Panc1 (cell line): ENCODE data around the gene IL1RAPL1. TPM values are rescaled to one million over a fixed set of nuclear protein-coding genes. Genes with fewer than 3 reads are reported as not detected.

Experiments used
- ATAC-seq: fragments of 200-7000 bp; cut with Tn5 transposase; 2 replicates; pipeline ENCODE4 v1.9.1; 2020; ENCODE audit warnings: mild to moderate bottlenecking, moderate library complexity
- BruUV-seq: library from RNA; stranded (reverse); fragments of 400-500 nt; replicated peaks from 2 replicates; lab custom pipeline; 2021; lab: Mats Ljungman, UMichigan
- CTCF ChIA-PET: fragments of 300-600 bp; sonication (Branson Sonifier 250); formaldehyde crosslinking; loops from one replicate; lab custom pipeline; 2022; ENCODE audit warnings: antibody characterized with exemption; lab: Charles Lee
- POLR2A ChIA-PET: fragments of 300-600 bp; sonication (Branson Sonifier 250); formaldehyde crosslinking; loops from one replicate; lab custom pipeline; 2022; ENCODE audit warnings: antibody characterized with exemption; lab: Charles Lee
- DNase-seq: peaks from one replicate; pipeline ENCODE4 v3.0.0-alpha.2; 2010; ENCODE audit warnings: low read depth, low spot score
- H3K27ac ChIP-seq: 2 replicates; pipeline ENCODE4 v1.5.1; 2011; ENCODE audit warnings: mild to moderate bottlenecking, low read length, inconsistent platforms
- H3K27me3 ChIP-seq: fragments of 200-500 bp; sonication (Bioruptor generic); 2 replicates; pipeline ENCODE4 v1.6.0; 2014; ENCODE audit warnings: low read length, inconsistent platforms; ENCODE audit not compliant: control insufficient read depth, insufficient read depth
- H3K36me3 ChIP-seq: fragments of 200-500 bp; sonication (Bioruptor generic); 2 replicates; pipeline ENCODE4 v1.5.1; 2014; ENCODE audit warnings: inconsistent platforms, mild to moderate bottlenecking, low read length, moderate library complexity; ENCODE audit not compliant: control insufficient read depth, insufficient read depth
- H3K4me1 ChIP-seq: 2 replicates; pipeline ENCODE4 v1.5.1; 2011; ENCODE audit warnings: inconsistent platforms, mild to moderate bottlenecking, low read length, moderate library complexity; ENCODE audit not compliant: control insufficient read depth, insufficient read depth
- H3K4me3 ChIP-seq, 2 experiments: 2 replicates each; pipeline ENCODE4 v1.5.1; 2011 to 2012; ENCODE audit warnings: low read depth in 2 of 2, low read length in 2 of 2, mild to moderate bottlenecking in 2 of 2, inconsistent platforms in 1 of 2, moderate library complexity in 1 of 2
- H3K9me3 ChIP-seq: fragments of 200-500 bp; sonication (Bioruptor generic); 2 replicates; pipeline ENCODE4 v1.5.1; 2014; ENCODE audit warnings: low read depth, mild to moderate bottlenecking, inconsistent platforms, low read length, moderate library complexity; ENCODE audit not compliant: control insufficient read depth, insufficient read depth
- POLR2AphosphoS5 ChIP-seq: IDR thresholded peaks from 2 replicates; pipeline ENCODE4 v1.6.1; 2012; ENCODE audit warnings: mild to moderate bottlenecking, low read depth, low read length, moderate library complexity
- SIN3A ChIP-seq: IDR thresholded peaks from 2 replicates; pipeline ENCODE4 v1.6.1; 2012; ENCODE audit warnings: low read depth, mild to moderate bottlenecking, low read length, moderate library complexity, borderline replicate concordance; ENCODE audit not compliant: insufficient read depth
- TCF7L2 ChIP-seq: IDR thresholded peaks from 2 replicates; pipeline ENCODE4 v1.6.1; 2011; ENCODE audit warnings: mild to moderate bottlenecking, low read depth, low read length, inconsistent platforms
- in situ Hi-C: cut with HindIII; loops from 2 replicates; pipeline ENCODE4 v1.10.0; 2016; ENCODE audit warnings: low sequenced_read_pairs, low pct_unique_long_range_greater_than_20kb
- intact Hi-C: fragments of 100-400 bp; cut with micrococcal nuclease; formaldehyde crosslinking; loops from one replicate; pipeline ENCODE4 v1.10.0; 2022; ENCODE audit not compliant: unreplicated experiment
- total RNA-seq: library from RNA; stranded (reverse); gene quantifications from one replicate; pipeline ENCODE4 v1.2.1, GENCODE V29; 2021; ENCODE audit not compliant: unreplicated experiment
- TF ChIP-seq, protein P1 (sequence below), 2 experiments: IDR thresholded peaks; 2 replicates each; pipeline ENCODE4 v1.6.1; 2011 to 2012; ENCODE audit warnings: low read depth in 2 of 2, control low read depth in 1 of 2, low read length in 1 of 2, mild to moderate bottlenecking in 1 of 2, moderate library complexity in 1 of 2; ENCODE audit not compliant: insufficient read depth in 1 of 2
- TF ChIP-seq, protein P2 (sequence below): fragments of 450-650 bp; IDR thresholded peaks from 2 replicates; pipeline ENCODE4 v1.5.1; 2017; ENCODE audit warnings: mild to moderate bottlenecking

Gene IL1RAPL1
- total RNA-seq, 1 experiment from 2014 or later = 0.59 TPM

DNA sequence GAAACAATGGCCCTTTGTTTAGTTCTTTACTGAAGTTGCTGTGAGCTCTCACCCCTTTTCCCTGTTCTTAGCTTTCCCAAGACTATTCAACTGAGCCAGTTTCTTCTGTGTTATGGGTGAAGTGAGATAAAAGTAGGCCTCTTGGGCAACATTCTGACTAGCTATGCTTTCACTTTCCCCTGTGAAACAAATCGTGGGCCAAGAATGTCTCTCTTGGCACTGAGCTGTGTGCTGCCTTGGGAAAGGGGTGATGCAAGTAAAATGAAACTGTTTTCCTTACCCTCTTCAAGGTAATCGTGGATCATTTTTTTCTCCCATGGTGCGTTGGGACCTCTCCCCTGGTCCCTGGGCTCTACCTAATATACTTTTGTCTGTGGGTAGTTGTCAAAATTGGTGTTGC is 974.2 kb downstream of the IL1RAPL1 start:
- intact Hi-C loops (no loop called here), in situ Hi-C loops (no loop called here)
- Histone ChIP-seq H3K4me1 (no peaks in the 10 kb centered on the region), H3K27ac (no peak overlapping the region), H3K36me3 (no peaks in the 10 kb centered on the region), H3K9me3 (peaks cover 8% of the 10 kb centered on the region; the same call in 1 of the 2 replicates), H3K27me3 (no peaks in the 10 kb centered on the region), H3K4me3 (no peak overlapping the region)
- ChIA-PET POLR2A (no interaction called here), CTCF (no interaction called here)
- DNase-seq (no peak), ATAC-seq (no peak)
- no TSS peak for BruUV-seq
- TF ChIP-seq SIN3A (no peak), TCF7L2 (no peak), POLR2AphosphoS5 (no peak)
- TF ChIP-seq, protein P1, sequence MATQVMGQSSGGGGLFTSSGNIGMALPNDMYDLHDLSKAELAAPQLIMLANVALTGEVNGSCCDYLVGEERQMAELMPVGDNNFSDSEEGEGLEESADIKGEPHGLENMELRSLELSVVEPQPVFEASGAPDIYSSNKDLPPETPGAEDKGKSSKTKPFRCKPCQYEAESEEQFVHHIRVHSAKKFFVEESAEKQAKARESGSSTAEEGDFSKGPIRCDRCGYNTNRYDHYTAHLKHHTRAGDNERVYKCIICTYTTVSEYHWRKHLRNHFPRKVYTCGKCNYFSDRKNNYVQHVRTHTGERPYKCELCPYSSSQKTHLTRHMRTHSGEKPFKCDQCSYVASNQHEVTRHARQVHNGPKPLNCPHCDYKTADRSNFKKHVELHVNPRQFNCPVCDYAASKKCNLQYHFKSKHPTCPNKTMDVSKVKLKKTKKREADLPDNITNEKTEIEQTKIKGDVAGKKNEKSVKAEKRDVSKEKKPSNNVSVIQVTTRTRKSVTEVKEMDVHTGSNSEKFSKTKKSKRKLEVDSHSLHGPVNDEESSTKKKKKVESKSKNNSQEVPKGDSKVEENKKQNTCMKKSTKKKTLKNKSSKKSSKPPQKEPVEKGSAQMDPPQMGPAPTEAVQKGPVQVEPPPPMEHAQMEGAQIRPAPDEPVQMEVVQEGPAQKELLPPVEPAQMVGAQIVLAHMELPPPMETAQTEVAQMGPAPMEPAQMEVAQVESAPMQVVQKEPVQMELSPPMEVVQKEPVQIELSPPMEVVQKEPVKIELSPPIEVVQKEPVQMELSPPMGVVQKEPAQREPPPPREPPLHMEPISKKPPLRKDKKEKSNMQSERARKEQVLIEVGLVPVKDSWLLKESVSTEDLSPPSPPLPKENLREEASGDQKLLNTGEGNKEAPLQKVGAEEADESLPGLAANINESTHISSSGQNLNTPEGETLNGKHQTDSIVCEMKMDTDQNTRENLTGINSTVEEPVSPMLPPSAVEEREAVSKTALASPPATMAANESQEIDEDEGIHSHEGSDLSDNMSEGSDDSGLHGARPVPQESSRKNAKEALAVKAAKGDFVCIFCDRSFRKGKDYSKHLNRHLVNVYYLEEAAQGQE (IDR thresholded peaks at IDR 0.05; ENCODE audit: insufficient read depth in 1 of 2, low read depth in 2 of 2, low read length in 1 of 2) = no peak
- TF ChIP-seq, protein P2, sequence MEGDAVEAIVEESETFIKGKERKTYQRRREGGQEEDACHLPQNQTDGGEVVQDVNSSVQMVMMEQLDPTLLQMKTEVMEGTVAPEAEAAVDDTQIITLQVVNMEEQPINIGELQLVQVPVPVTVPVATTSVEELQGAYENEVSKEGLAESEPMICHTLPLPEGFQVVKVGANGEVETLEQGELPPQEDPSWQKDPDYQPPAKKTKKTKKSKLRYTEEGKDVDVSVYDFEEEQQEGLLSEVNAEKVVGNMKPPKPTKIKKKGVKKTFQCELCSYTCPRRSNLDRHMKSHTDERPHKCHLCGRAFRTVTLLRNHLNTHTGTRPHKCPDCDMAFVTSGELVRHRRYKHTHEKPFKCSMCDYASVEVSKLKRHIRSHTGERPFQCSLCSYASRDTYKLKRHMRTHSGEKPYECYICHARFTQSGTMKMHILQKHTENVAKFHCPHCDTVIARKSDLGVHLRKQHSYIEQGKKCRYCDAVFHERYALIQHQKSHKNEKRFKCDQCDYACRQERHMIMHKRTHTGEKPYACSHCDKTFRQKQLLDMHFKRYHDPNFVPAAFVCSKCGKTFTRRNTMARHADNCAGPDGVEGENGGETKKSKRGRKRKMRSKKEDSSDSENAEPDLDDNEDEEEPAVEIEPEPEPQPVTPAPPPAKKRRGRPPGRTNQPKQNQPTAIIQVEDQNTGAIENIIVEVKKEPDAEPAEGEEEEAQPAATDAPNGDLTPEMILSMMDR = no peak

DNA sequence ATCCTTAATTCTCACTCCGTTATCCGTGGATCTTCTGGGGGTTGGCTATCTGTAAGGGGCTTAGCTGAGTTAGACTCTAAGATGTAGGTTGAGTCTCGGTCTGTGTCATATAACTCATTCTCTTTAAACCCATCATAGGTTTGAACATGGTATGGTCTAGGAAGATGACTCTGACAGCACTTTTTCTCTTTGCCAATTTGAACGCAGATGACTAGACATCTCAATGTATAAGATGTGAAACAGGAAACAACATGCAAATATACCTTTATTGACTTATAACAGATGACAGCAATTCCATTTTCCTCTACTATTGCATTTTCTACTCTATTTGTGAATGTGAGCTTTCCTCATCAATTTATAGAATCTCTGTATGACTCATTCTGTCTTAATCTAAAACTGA is 993.3 kb downstream of the IL1RAPL1 start:
- intact Hi-C loops (no loop called here), in situ Hi-C loops (no loop called here)
- Histone ChIP-seq H3K27me3 (no peaks in the 10 kb centered on the region), H3K27ac (no peak overlapping the region), H3K4me3 (no peak overlapping the region), H3K36me3 (no peaks in the 10 kb centered on the region), H3K4me1 (no peaks in the 10 kb centered on the region), H3K9me3 (no peaks in the 10 kb centered on the region)
- ChIA-PET CTCF (no interaction called here), POLR2A (no interaction called here)
- BruUV-seq = no TSS peak
- TF ChIP-seq, protein P2 = no peak
- TF ChIP-seq POLR2AphosphoS5 = no peak
- TF ChIP-seq, protein P1 (IDR thresholded peaks at IDR 0.05; ENCODE audit: insufficient read depth in 1 of 2, low read depth in 2 of 2, low read length in 1 of 2) = no peak
- no peak for TF ChIP-seq TCF7L2
- no peak for TF ChIP-seq SIN3A
- no peak for DNase-seq
- no peak for ATAC-seq
